NCI-H1436 treated with DMSO at 0.1 percent for 48 hours (cell line): ENCODE measurements around the gene KDM5A.

ENCODE experiments used
- DNase-seq: peaks from one replicate; lab custom pipeline; 2025; lab: John Stamatoyannopoulos, UW

KDM5A gene

GRCh38 chr12:272942-273341 is 116.2 kb downstream of the KDM5A start:
- DNase-seq, result no peak

GRCh38 chr12:271161-271560 is 118.0 kb downstream of the KDM5A start:
- DNase-seq, result no peak

GRCh38 chr12:269191-269590 is 119.9 kb downstream of the KDM5A start:
- DNase-seq, result no peak

GRCh38 chr12:268483-268840 is 120.7 kb downstream of the KDM5A start:
- DNase-seq, result no peak

GRCh38 chr12:267581-268482 is 121.3 kb downstream of the KDM5A start:
- no peak for DNase-seq

GRCh38 chr12:265096-265495 is 124.0 kb downstream of the KDM5A start:
- DNase-seq, result no peak

GRCh38 chr12:264269-264668 is 124.9 kb downstream of the KDM5A start:
- DNase-seq, result no peak

- DNase-seq, result no peak
Measured at GRCh38 chr12:263574-263973, 125.5 kb downstream of the KDM5A start.

- DNase-seq, result no peak
Measured at GRCh38 chr12:262817-263216, 126.3 kb downstream of the KDM5A start, which contains the start of gene SLC6A13. TSS of gene SLC6A13 (minus strand) at chr12:262836. CDS start at chr12:260052, 2,784 bp downstream.

GRCh38 chr12:262113-262512 is 127.0 kb downstream of the KDM5A start:
- DNase-seq, result no peak

GRCh38 chr12:257521-258321 is 131.4 kb downstream of the KDM5A start:
- DNase-seq, result no peak

- DNase-seq, result no peak
Measured at GRCh38 chr12:256958-257357, 132.2 kb downstream of the KDM5A start.

- DNase-seq, result no peak
Measured at GRCh38 chr12:256225-256624, 132.9 kb downstream of the KDM5A start.

- DNase-seq, result no peak
Measured at GRCh38 chr12:254912-255311, 134.2 kb downstream of the KDM5A start.

GRCh38 chr12:254039-254438 is 135.1 kb downstream of the KDM5A start:
- DNase-seq, result no peak

GRCh38 chr12:253116-253831 is 135.8 kb downstream of the KDM5A start:
- no peak for DNase-seq

GRCh38 chr12:252636-253035 is 136.5 kb downstream of the KDM5A start:
- no peak for DNase-seq

GRCh38 chr12:247271-247670 is 141.8 kb downstream of the KDM5A start:
- no peak for DNase-seq

- no peak for DNase-seq
Measured at GRCh38 chr12:243381-243780, 145.7 kb downstream of the KDM5A start.

GRCh38 chr12:242496-242895 is 146.6 kb downstream of the KDM5A start:
- DNase-seq, result no peak

- no peak for DNase-seq
Measured at GRCh38 chr12:241266-241665, 147.9 kb downstream of the KDM5A start.

- no peak for DNase-seq
Measured at GRCh38 chr12:240566-240965, 148.6 kb downstream of the KDM5A start.
